Measurements from ENCODE around the gene SLC44A1.

DNA sequence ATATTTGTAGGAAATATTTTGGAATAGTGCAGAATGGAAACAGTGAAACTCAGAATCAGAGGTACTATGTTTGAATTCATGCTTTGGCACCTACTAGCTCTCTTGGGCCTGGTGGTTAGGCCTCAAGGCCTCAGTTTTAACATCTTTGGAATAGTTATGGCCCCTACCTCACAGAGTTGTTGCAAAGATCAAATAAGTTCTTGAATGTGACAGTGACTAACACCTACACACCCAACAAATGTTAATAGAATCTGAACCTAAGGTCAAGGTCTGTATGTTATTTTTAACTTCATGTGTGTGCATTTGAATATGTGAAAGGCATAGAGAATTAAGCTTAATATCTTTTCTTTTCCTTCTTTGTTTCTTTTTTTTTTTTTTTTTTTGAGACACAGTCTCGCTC, 87.3 kb downstream of the SLC44A1 start:
- TF ChIP-seq, protein P1, sequence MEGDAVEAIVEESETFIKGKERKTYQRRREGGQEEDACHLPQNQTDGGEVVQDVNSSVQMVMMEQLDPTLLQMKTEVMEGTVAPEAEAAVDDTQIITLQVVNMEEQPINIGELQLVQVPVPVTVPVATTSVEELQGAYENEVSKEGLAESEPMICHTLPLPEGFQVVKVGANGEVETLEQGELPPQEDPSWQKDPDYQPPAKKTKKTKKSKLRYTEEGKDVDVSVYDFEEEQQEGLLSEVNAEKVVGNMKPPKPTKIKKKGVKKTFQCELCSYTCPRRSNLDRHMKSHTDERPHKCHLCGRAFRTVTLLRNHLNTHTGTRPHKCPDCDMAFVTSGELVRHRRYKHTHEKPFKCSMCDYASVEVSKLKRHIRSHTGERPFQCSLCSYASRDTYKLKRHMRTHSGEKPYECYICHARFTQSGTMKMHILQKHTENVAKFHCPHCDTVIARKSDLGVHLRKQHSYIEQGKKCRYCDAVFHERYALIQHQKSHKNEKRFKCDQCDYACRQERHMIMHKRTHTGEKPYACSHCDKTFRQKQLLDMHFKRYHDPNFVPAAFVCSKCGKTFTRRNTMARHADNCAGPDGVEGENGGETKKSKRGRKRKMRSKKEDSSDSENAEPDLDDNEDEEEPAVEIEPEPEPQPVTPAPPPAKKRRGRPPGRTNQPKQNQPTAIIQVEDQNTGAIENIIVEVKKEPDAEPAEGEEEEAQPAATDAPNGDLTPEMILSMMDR (IDR thresholded peaks at IDR 0.05): no peak
- no peak for TF ChIP-seq POLR2A (IDR thresholded peaks at IDR 0.05)

All from adrenal gland (tissue), 5 donors.